GM21619 (cell line): ENCODE data around the gene STAM.
"Not testable (repeated sequence)": the region's sequence is repeated elsewhere in the genome, so short reads cannot be mapped to it uniquely, and the experiment has no call there.

ENCODE experiments used
- ATAC-seq: cut with Tn5 transposase; IDR thresholded peaks from one replicate; pipeline ENCODE4 v1.9.1; 2021; ENCODE audit not compliant: unreplicated experiment

STAM gene

GRCh38 chr10:17643755-17644484, at the start of gene STAM:
Gene STAM (plus strand): TSS chr10:17644151. CDS start chr10:17644340, 189 bp downstream.
- ATAC-seq: peak; percentile 86

- no peak for ATAC-seq
Observed at GRCh38 chr10:17597386-17597785, 46.6 kb upstream of the STAM start.

DNA sequence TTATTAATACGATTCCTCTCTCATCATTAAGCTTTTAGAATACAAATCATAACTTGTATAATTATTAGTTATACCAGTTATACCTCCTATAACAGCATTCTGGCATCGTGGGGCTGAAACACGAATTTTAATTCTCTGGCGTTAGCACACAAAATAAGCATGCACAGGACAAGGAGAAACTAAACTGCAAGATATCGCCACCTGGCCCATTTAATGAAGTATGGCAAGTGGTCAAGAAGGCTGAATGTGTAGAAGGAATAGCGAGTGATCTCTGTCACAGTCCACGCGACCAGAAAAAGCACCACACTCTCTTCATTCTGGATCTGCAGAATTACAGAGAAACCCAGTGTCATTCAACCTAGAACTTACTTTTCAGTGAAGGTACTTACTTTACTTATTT, 44.9 kb upstream of the STAM start:
- no peak for ATAC-seq

DNA sequence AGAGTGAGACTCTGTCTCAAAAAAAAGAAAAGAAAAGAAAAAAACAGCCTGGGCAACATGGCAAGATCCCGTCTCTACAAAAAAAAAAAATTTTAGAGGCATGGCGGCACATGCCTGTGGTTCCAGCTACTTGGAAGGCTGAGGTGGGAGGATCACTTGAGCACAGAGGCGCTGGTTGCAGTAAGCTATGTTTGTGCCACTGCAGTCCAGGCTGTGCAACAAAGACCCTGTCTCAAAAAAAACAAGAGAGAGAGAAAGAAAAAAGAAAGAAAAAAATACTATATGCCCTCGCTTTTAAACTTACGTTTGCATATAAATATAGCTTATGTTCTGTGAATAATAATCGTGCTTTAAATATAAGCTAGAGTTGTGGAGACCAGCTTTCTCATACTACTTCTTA, 38.0 kb upstream of the STAM start:
- no peak for ATAC-seq

GRCh38 chr10:17606547-17607040, 37.4 kb upstream of the STAM start:
- no peak for ATAC-seq

- ATAC-seq: no peak
Observed at GRCh38 chr10:17607060-17607459, 36.9 kb upstream of the STAM start.

DNA sequence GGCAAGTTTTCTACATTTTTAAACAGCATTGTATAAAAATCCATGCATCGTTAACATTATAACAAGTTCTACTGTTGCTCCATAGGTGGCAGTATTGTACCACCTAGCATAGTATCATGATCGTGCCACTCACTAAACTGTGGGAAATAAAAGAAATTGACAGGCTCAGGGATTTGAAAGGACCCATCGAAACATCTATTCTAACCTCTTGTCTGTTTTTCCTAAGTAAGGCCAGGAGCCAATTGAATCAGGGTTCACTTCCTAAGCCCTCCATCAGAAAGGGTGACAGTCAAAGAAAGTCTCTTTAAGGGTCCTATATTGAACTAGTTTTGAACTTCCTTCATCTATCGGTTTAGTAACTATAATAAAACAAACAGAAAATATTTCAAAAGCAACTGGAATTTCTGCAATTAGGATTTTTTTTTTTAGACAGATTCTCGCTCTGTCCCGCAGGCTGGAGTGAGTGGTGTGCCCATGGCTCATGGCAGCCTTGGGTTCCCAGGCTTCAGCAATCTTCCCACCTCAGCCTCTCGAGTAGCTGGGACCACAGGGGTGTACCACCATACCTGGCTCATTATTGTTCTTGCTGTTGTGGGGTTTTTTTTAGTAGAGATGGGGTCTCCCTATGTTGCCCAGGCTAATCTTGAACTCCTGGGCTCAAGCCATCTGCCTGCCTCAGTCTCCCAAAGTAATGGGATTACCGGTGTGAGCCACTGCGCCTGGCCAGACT, 36.2 kb upstream of the STAM start:
- peak; percentile 81 for ATAC-seq

DNA sequence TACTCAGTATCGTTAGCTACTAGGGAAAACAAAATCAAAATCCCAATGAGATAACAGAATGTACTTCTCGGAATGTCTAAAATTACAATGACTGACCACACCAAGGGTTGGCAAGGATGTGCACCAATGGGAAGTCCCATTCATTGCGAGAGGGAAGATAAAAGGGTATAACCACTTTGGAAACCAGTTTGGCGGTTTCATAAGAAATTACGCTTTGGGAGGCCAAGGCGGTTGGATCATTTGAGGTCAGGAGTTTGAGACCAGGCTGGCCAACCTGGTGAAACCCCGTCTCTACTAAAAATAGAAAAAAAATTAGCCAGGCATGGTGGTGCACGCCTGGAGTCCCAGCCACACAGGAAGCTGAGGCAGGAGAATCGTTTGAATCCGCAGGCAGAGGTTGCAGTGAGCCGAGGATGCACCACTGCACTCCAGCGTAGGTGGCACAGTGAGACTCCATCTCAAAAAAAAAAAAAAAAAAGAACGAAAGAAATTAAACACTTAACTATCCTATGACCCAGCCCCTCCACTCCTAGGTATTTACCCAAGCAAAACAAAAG, 34.4 kb upstream of the STAM start:
- no peak for ATAC-seq

DNA sequence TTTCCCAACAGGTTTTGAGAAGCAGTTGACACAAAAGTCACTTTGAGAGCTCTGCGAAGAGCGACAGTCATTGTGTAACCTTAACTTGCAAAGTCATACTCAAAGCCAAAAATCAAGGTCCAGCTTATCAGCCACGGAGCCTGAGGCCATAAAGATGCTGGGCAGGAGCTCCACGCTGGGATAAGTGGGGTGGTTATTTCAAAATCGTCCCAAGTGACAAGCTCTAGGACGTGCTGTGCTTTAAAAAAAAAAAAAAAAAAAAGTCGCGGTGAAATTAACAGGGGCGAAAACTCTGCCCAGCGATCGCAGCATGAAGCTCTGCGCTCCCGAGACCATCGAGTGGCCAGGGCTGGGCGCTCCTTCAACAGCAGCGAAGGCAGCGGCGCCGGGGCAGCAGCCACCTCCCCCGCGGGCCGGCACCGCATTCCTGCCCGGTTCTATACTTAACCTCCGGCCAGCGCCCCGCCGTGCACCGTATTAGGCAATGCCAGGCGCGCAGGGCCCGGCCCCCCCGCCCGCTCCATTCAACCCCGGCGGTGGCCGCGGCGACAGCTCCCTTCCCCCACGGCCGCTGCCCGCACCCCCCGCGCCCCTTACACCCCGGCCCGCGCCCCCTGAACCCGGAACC, 27.4 kb upstream of the STAM start:
- peak; percentile 42 for ATAC-seq

DNA sequence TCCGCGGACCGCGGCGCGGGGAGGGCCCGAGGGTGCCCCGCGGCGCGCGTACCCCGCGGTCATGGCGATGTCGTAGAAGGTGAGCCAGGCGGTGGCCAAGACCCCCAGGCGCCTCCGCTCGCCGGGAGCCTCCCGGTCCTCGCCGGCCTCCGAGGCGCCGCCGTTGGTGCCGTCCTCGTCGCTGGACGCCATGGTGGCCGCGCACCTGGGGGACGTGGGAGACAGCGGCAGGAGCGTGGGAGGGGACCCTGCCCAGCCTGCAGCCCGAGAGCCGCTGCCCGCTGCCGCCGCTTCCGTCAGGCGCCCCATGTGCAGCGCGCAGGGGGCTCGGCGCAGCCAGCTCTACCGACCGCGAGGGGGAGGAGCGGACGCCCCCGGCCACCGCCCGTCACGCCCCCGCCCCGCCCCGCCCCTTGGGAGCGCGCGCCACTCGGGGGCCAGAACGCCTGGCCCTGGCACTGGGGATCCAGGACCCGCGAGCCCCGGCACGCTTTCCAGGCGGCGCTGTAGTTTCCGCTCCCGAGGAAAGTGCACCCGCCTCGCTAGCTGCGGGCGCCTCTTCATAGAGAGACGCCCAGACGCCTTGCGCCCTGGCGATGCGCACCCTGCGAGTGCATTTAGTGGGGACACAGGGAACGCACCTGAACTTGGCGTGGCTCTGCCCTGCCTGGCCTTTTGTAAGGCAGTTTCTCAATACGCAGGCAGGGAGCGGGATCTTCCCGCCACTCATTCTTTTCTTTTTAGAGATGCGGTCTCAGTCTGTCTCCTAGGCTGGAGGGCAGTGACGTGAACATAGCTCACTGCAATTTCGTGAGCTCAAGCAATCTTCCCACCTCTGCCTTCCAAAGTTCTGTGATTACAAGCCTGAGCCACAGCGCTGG, 26.7 kb upstream of the STAM start, which contains the start of gene HACD1:
Gene HACD1, minus strand, starts transcription at position 344 of the 881 bp plus-strand sequence. Its CDS starts 35 bp downstream, at position 309.
- ATAC-seq: peak; percentile 59

- ATAC-seq: no peak
Observed at GRCh38 chr10:17622061-17622460, 21.9 kb upstream of the STAM start.

GRCh38 chr10:17624996-17625395, 19.0 kb upstream of the STAM start:
- no peak for ATAC-seq

- ATAC-seq: no peak
Observed at GRCh38 chr10:17626656-17627055, 17.3 kb upstream of the STAM start.

- ATAC-seq: not testable (repeated sequence)
Observed at GRCh38 chr10:17632590-17632989, 11.4 kb upstream of the STAM start.

GRCh38 chr10:17633353-17633752, 10.6 kb upstream of the STAM start:
- ATAC-seq: no peak

- no peak for ATAC-seq
Observed at GRCh38 chr10:17637869-17638268, 6.1 kb upstream of the STAM start.

GRCh38 chr10:17640331-17640816, 3.6 kb upstream of the STAM start:
- no peak for ATAC-seq

DNA sequence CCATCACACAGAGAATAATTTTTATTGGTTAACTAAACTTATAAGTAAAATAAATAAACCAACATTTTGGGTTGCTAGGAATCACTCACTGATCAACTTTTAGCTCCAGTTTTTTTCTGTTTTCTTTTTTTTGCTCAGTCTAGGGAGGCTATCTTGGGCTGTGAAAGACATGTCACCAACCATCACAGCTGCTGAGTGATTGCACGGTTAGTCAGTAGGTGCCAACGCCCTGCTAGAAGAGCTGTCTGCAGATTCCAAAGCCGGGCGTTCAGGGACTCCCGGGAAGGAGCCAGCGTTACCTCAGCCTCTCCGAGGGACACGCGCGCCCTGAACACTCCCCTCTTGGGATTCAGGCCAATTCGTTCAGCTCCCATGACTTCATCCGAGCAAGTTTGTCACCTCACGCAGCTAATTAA, 604 bp upstream of the STAM start:
- peak; percentile 20 for ATAC-seq

- ATAC-seq: peak; percentile 27
Observed at GRCh38 chr10:17644485-17644943, 563 bp downstream of the STAM start.
